Naive B cell (primary cell): ENCODE results near the gene KLF13. TPM values are rescaled to one million over a fixed set of nuclear protein-coding genes. Genes with fewer than 3 reads are reported as not detected.
A peak's percentile ranks its signal among the peaks of the same experiment; 100 is the strongest.

Experiments
- ATAC-seq, 2 donors: fragments of 150-1000 bp; cut with Tn5 transposase; 2 replicates each; pipeline ENCODE4 v1.10.0; 2021; ENCODE audit warnings: low read depth in 2 of 2, mild to moderate bottlenecking in 2 of 2, moderate library complexity in 2 of 2
- DNase-seq: peaks from one replicate; pipeline ENCODE4 v3.0.0; 2022
- H3K27ac Mint-ChIP-seq, 6 donors: one replicate each; pipeline ENCODE4 v1.8.0; 2020 to 2022; ENCODE audit warnings: mild to moderate bottlenecking in 6 of 6, mixed read lengths in 6 of 6, moderate library complexity in 5 of 6, inconsistent platforms in 2 of 6
- H3K27me3 Mint-ChIP-seq, 3 donors: one replicate each; pipeline ENCODE4 v1.8.0; 2021 to 2022; ENCODE audit warnings: mixed read lengths in 3 of 3, mild to moderate bottlenecking in 1 of 3
- H3K36me3 Mint-ChIP-seq, 2 donors: one replicate each; pipeline ENCODE4 v1.8.0; 2020 to 2022; ENCODE audit warnings: mixed read lengths in 2 of 2, inconsistent platforms in 1 of 2, mild to moderate bottlenecking in 1 of 2
- H3K4me1 Mint-ChIP-seq, 3 donors: one replicate each; pipeline ENCODE4 v1.8.0; 2020 to 2022; ENCODE audit warnings: mixed read lengths in 3 of 3, inconsistent platforms in 1 of 3, mild to moderate bottlenecking in 1 of 3, moderate library complexity in 1 of 3
- H3K4me3 Mint-ChIP-seq, 8 donors: one replicate each; pipeline ENCODE4 v1.8.0; 2020 to 2022; ENCODE audit warnings: mild to moderate bottlenecking in 8 of 8, mixed read lengths in 8 of 8, moderate library complexity in 8 of 8, inconsistent platforms in 2 of 8
- H3K9me3 Mint-ChIP-seq, 7 donors: one replicate each; pipeline ENCODE4 v1.8.0; 2020 to 2022; ENCODE audit warnings: mixed read lengths in 7 of 7, mild to moderate bottlenecking in 5 of 7, inconsistent platforms in 2 of 7, moderate library complexity in 1 of 7
- polyA plus RNA-seq, 6 donors: library from polyadenylated mRNA; unstranded; fragments of 300-500 nt; fragmentation: Illumina TruSeq; gene quantifications; one replicate each; pipeline ENCODE4 v1.2.3, GENCODE V29; 2021; ENCODE audit warnings: low read depth in 6 of 6

Gene KLF13
- polyA plus RNA-seq, 6 donors from 2014 or later: 16.6 to 58.8 (median 40.0) TPM

- Mint-ChIP-seq H3K4me3 (peak overlapping the region in 7 of 8 donors; percentile 25 to 95 (median 49)), H3K27ac (peak overlapping the region in 2 of 6 donors; percentile 86 to 96), H3K36me3 (no peaks in the 10 kb centered on the region), H3K27me3 (no peaks in the 10 kb centered on the region), H3K4me1 (peaks cover 59 to 68% (median 67%) of the 10 kb centered on the region in 3 donors), H3K9me3 (no peaks in the 10 kb centered on the region)
- ATAC-seq: peak; percentile 29 to 30
- no peak for DNase-seq
Measured at GRCh38 chr15:31326875-31327668, 437 bp downstream of the KLF13 start.

GRCh38 chr15:31327669-31328427 lies 1.2 kb downstream of the KLF13 start:
- ATAC-seq (peak; percentile 9 to 19), DNase-seq (peak; percentile 92)
- H3K9me3 Mint-ChIP-seq: no peaks in the 10 kb centered on the region
- H3K27me3 Mint-ChIP-seq: no peaks in the 10 kb centered on the region
- peaks cover 63 to 70% (median 70%) of the 10 kb centered on the region in 3 donors for H3K4me1 Mint-ChIP-seq
- H3K36me3 Mint-ChIP-seq: no peaks in the 10 kb centered on the region
- peak overlapping the region; percentile 80 to 100 (median 99) for H3K27ac Mint-ChIP-seq
- H3K4me3 Mint-ChIP-seq: peak overlapping the region; percentile 76 to 97 (median 95)

- H3K36me3 Mint-ChIP-seq: no peaks in the 10 kb centered on the region
- peak; percentile 9 to 10 for ATAC-seq
- peak overlapping the region; percentile 96 to 100 (median 100) for H3K27ac Mint-ChIP-seq
- H3K4me1 Mint-ChIP-seq: peaks cover 57 to 70% (median 64%) of the 10 kb centered on the region in 3 donors
- peak; percentile 83 for DNase-seq
- H3K9me3 Mint-ChIP-seq: no peaks in the 10 kb centered on the region
- no peaks in the 10 kb centered on the region for H3K27me3 Mint-ChIP-seq
- peak overlapping the region; percentile 91 to 97 (median 95) for H3K4me3 Mint-ChIP-seq
Measured at GRCh38 chr15:31328428-31328968, 1.9 kb downstream of the KLF13 start.

GRCh38 chr15:31328969-31329639 lies 2.5 kb downstream of the KLF13 start:
- H3K36me3 Mint-ChIP-seq: no peaks in the 10 kb centered on the region
- peaks cover 51 to 70% (median 58%) of the 10 kb centered on the region in 3 donors for H3K4me1 Mint-ChIP-seq
- H3K27me3 Mint-ChIP-seq: no peaks in the 10 kb centered on the region
- H3K9me3 Mint-ChIP-seq: no peaks in the 10 kb centered on the region
- H3K4me3 Mint-ChIP-seq: peak overlapping the region; percentile 91 to 97 (median 95)
- ATAC-seq: no peak
- DNase-seq: no peak
- H3K27ac Mint-ChIP-seq: peak overlapping the region; percentile 96 to 100 (median 100)

GRCh38 chr15:31329640-31330010 lies 3.0 kb downstream of the KLF13 start:
- no peaks in the 10 kb centered on the region for H3K9me3 Mint-ChIP-seq
- H3K27me3 Mint-ChIP-seq: no peaks in the 10 kb centered on the region
- no peaks in the 10 kb centered on the region for H3K36me3 Mint-ChIP-seq
- ATAC-seq (no peak), DNase-seq (no peak)
- peaks cover 47 to 70% (median 58%) of the 10 kb centered on the region in 3 donors for H3K4me1 Mint-ChIP-seq
- H3K27ac Mint-ChIP-seq: peak overlapping the region; percentile 74 to 100 (median 100)
- peak overlapping the region; percentile 91 to 97 (median 95) for H3K4me3 Mint-ChIP-seq

GRCh38 chr15:31330111-31330785 lies 3.6 kb downstream of the KLF13 start:
- Mint-ChIP-seq H3K4me1 (peaks cover 50 to 70% (median 58%) of the 10 kb centered on the region in 3 donors), H3K36me3 (no peaks in the 10 kb centered on the region)

GRCh38 chr15:31330836-31331235 lies 4.2 kb downstream of the KLF13 start:
- no peaks in the 10 kb centered on the region for H3K27me3 Mint-ChIP-seq
- H3K4me3 Mint-ChIP-seq: peak overlapping the region; percentile 91 to 97 (median 95)
- no peaks in the 10 kb centered on the region for H3K9me3 Mint-ChIP-seq
- H3K27ac Mint-ChIP-seq: peak overlapping the region in 5 of 6 donors; percentile 53 to 100 (median 93)
- no peak for DNase-seq
- H3K4me1 Mint-ChIP-seq: peaks cover 56 to 73% (median 61%) of the 10 kb centered on the region in 3 donors
- no peaks in the 10 kb centered on the region for H3K36me3 Mint-ChIP-seq
- no peak for ATAC-seq

More at GRCh38 chr15:31330111-31330785, 3.6 kb downstream of the KLF13 start:
- no peaks in the 10 kb centered on the region for H3K9me3 Mint-ChIP-seq
- H3K4me3 Mint-ChIP-seq: peak overlapping the region; percentile 91 to 97 (median 95)
- DNase-seq (no peak), ATAC-seq (no peak)
- H3K27ac Mint-ChIP-seq: peak overlapping the region in 5 of 6 donors; percentile 96 to 100 (median 100)
- H3K27me3 Mint-ChIP-seq: no peaks in the 10 kb centered on the region

GRCh38 chr15:31331389-31331788 lies 4.8 kb downstream of the KLF13 start:
- Mint-ChIP-seq H3K4me3 (peak overlapping the region; percentile 54 to 97 (median 95)), H3K27ac (peak overlapping the region in 5 of 6 donors; percentile 66 to 96 (median 80)), H3K36me3 (no peaks in the 10 kb centered on the region), H3K27me3 (no peaks in the 10 kb centered on the region), H3K9me3 (no peaks in the 10 kb centered on the region), H3K4me1 (peaks cover 61 to 79% (median 67%) of the 10 kb centered on the region in 3 donors)
- ATAC-seq: no peak
- no peak for DNase-seq

- Mint-ChIP-seq H3K4me1 (peaks cover 69 to 86% (median 74%) of the 10 kb centered on the region in 3 donors), H3K36me3 (no peaks in the 10 kb centered on the region), H3K9me3 (no peaks in the 10 kb centered on the region), H3K27me3 (no peaks in the 10 kb centered on the region), H3K27ac (peak overlapping the region; percentile 66 to 96 (median 81)), H3K4me3 (peak overlapping the region; percentile 35 to 96 (median 87))
- ATAC-seq (no peak), DNase-seq (no peak)
Measured at GRCh38 chr15:31332020-31332680, 5.5 kb downstream of the KLF13 start.

- Mint-ChIP-seq H3K4me3 (peak overlapping the region; percentile 35 to 96 (median 87)), H3K36me3 (no peaks in the 10 kb centered on the region), H3K27me3 (no peaks in the 10 kb centered on the region), H3K4me1 (peaks cover 72 to 92% (median 80%) of the 10 kb centered on the region in 3 donors), H3K27ac (peak overlapping the region in 5 of 6 donors; percentile 57 to 96 (median 82)), H3K9me3 (no peaks in the 10 kb centered on the region)
- no peak for ATAC-seq
- no peak for DNase-seq
Measured at GRCh38 chr15:31332681-31333071, 6.0 kb downstream of the KLF13 start.

GRCh38 chr15:31333119-31333518 lies 6.5 kb downstream of the KLF13 start:
- H3K4me3 Mint-ChIP-seq: no peak overlapping the region
- ATAC-seq: no peak

GRCh38 chr15:31333820-31334219 lies 7.2 kb downstream of the KLF13 start:
- DNase-seq (no peak), ATAC-seq (no peak)
- Mint-ChIP-seq H3K4me3 (peak overlapping the region in 2 of 8 donors; percentile 30 to 41), H3K9me3 (no peaks in the 10 kb centered on the region), H3K27ac (peak overlapping the region in 1 of 6 donors; percentile 36), H3K27me3 (no peaks in the 10 kb centered on the region), H3K36me3 (no peaks in the 10 kb centered on the region), H3K4me1 (peaks cover 77 to 100% (median 87%) of the 10 kb centered on the region in 3 donors)

More at GRCh38 chr15:31333119-31333518, 6.5 kb downstream of the KLF13 start:
- Mint-ChIP-seq H3K36me3 (no peaks in the 10 kb centered on the region), H3K27ac (no peak overlapping the region), H3K27me3 (no peaks in the 10 kb centered on the region), H3K4me1 (peaks cover 75 to 96% (median 84%) of the 10 kb centered on the region in 3 donors), H3K9me3 (no peaks in the 10 kb centered on the region)
- no peak for DNase-seq
